Measurements from ENCODE around the gene SLC15A3. TPM values are rescaled to one million over a fixed set of nuclear protein-coding genes. Genes with fewer than 3 reads are reported as not detected.

The SLC15A3 gene
- total and polyA plus RNA-seq, 2 experiments from 2014 or later = 14.2 to 15.8 TPM

GRCh38 chr11:60919320-60919719 lies 32.7 kb downstream of the SLC15A3 start:
- Histone ChIP-seq H2AFZ (no peak overlapping the region), H4K20me1 (replicated peaks; ENCODE audit: insufficient read depth) (peaks cover 7% of the 10 kb centered on the region; the same call in 1 of the 2 replicates), H3F3A (replicated peaks; ENCODE audit: low read depth) (0 out of 2 replicates have a peak, but pooled peaks cover 6% of the 10 kb centered on the region), H3K9me2 (ENCODE audit: insufficient read depth) (no peaks in the 10 kb centered on the region), H3K79me2 (replicated peaks; ENCODE audit: insufficient read depth) (peaks cover 29% of the 10 kb centered on the region), H3K36me3 (ENCODE audit: insufficient read depth) (no peaks in the 10 kb centered on the region), H3K4me2 (no peak overlapping the region), H3K4me3 (no peak overlapping the region), H3K27me3 (ENCODE audit: insufficient read depth) (no peaks in the 10 kb centered on the region), H3K4me1 (ENCODE audit: insufficient read depth) (peaks cover 21% of the 10 kb centered on the region), H3K27ac (ENCODE audit: low read depth) (no peak overlapping the region)
- TF ChIP-seq EZH2phosphoT487 (IDR thresholded peaks at IDR 0.05; ENCODE audit: unreplicated experiment) (no peak), STAT1 (IDR thresholded peaks at IDR 0.05; ENCODE audit: unreplicated experiment) (no peak), ETS1 (IDR thresholded peaks at IDR 0.05) (no peak), ZNF331 (CRISPR knock-in tag; IDR thresholded peaks at IDR 0.05; ENCODE audit: low read depth) (no peak), CREB1 (CRISPR knock-in tag; IDR thresholded peaks at IDR 0.05; ENCODE audit: low read depth) (no peak), EZH2 (IDR thresholded peaks at IDR 0.05; ENCODE audit: low read depth, unreplicated experiment) (no peak), NANOG (IDR thresholded peaks at IDR 0.05; ENCODE audit: borderline replicate concordance) (no peak), ZNF114 (CRISPR knock-in tag; IDR thresholded peaks at IDR 0.05) (no peak), JUNB (IDR thresholded peaks at IDR 0.05; ENCODE audit: unreplicated experiment) (no peak), POLR2AphosphoS5 (IDR thresholded peaks at IDR 0.05; ENCODE audit: low read depth) (no peak)
- TF ChIP-seq, protein P1, sequence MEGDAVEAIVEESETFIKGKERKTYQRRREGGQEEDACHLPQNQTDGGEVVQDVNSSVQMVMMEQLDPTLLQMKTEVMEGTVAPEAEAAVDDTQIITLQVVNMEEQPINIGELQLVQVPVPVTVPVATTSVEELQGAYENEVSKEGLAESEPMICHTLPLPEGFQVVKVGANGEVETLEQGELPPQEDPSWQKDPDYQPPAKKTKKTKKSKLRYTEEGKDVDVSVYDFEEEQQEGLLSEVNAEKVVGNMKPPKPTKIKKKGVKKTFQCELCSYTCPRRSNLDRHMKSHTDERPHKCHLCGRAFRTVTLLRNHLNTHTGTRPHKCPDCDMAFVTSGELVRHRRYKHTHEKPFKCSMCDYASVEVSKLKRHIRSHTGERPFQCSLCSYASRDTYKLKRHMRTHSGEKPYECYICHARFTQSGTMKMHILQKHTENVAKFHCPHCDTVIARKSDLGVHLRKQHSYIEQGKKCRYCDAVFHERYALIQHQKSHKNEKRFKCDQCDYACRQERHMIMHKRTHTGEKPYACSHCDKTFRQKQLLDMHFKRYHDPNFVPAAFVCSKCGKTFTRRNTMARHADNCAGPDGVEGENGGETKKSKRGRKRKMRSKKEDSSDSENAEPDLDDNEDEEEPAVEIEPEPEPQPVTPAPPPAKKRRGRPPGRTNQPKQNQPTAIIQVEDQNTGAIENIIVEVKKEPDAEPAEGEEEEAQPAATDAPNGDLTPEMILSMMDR (conservative IDR thresholded peaks at IDR 0.05; ENCODE audit: low read depth in 2 of 2) = no peak
- TF ChIP-seq, protein P2, sequence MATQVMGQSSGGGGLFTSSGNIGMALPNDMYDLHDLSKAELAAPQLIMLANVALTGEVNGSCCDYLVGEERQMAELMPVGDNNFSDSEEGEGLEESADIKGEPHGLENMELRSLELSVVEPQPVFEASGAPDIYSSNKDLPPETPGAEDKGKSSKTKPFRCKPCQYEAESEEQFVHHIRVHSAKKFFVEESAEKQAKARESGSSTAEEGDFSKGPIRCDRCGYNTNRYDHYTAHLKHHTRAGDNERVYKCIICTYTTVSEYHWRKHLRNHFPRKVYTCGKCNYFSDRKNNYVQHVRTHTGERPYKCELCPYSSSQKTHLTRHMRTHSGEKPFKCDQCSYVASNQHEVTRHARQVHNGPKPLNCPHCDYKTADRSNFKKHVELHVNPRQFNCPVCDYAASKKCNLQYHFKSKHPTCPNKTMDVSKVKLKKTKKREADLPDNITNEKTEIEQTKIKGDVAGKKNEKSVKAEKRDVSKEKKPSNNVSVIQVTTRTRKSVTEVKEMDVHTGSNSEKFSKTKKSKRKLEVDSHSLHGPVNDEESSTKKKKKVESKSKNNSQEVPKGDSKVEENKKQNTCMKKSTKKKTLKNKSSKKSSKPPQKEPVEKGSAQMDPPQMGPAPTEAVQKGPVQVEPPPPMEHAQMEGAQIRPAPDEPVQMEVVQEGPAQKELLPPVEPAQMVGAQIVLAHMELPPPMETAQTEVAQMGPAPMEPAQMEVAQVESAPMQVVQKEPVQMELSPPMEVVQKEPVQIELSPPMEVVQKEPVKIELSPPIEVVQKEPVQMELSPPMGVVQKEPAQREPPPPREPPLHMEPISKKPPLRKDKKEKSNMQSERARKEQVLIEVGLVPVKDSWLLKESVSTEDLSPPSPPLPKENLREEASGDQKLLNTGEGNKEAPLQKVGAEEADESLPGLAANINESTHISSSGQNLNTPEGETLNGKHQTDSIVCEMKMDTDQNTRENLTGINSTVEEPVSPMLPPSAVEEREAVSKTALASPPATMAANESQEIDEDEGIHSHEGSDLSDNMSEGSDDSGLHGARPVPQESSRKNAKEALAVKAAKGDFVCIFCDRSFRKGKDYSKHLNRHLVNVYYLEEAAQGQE (IDR thresholded peaks at IDR 0.05; ENCODE audit: unreplicated experiment) = no peak
- TF ChIP-seq, protein P3, sequence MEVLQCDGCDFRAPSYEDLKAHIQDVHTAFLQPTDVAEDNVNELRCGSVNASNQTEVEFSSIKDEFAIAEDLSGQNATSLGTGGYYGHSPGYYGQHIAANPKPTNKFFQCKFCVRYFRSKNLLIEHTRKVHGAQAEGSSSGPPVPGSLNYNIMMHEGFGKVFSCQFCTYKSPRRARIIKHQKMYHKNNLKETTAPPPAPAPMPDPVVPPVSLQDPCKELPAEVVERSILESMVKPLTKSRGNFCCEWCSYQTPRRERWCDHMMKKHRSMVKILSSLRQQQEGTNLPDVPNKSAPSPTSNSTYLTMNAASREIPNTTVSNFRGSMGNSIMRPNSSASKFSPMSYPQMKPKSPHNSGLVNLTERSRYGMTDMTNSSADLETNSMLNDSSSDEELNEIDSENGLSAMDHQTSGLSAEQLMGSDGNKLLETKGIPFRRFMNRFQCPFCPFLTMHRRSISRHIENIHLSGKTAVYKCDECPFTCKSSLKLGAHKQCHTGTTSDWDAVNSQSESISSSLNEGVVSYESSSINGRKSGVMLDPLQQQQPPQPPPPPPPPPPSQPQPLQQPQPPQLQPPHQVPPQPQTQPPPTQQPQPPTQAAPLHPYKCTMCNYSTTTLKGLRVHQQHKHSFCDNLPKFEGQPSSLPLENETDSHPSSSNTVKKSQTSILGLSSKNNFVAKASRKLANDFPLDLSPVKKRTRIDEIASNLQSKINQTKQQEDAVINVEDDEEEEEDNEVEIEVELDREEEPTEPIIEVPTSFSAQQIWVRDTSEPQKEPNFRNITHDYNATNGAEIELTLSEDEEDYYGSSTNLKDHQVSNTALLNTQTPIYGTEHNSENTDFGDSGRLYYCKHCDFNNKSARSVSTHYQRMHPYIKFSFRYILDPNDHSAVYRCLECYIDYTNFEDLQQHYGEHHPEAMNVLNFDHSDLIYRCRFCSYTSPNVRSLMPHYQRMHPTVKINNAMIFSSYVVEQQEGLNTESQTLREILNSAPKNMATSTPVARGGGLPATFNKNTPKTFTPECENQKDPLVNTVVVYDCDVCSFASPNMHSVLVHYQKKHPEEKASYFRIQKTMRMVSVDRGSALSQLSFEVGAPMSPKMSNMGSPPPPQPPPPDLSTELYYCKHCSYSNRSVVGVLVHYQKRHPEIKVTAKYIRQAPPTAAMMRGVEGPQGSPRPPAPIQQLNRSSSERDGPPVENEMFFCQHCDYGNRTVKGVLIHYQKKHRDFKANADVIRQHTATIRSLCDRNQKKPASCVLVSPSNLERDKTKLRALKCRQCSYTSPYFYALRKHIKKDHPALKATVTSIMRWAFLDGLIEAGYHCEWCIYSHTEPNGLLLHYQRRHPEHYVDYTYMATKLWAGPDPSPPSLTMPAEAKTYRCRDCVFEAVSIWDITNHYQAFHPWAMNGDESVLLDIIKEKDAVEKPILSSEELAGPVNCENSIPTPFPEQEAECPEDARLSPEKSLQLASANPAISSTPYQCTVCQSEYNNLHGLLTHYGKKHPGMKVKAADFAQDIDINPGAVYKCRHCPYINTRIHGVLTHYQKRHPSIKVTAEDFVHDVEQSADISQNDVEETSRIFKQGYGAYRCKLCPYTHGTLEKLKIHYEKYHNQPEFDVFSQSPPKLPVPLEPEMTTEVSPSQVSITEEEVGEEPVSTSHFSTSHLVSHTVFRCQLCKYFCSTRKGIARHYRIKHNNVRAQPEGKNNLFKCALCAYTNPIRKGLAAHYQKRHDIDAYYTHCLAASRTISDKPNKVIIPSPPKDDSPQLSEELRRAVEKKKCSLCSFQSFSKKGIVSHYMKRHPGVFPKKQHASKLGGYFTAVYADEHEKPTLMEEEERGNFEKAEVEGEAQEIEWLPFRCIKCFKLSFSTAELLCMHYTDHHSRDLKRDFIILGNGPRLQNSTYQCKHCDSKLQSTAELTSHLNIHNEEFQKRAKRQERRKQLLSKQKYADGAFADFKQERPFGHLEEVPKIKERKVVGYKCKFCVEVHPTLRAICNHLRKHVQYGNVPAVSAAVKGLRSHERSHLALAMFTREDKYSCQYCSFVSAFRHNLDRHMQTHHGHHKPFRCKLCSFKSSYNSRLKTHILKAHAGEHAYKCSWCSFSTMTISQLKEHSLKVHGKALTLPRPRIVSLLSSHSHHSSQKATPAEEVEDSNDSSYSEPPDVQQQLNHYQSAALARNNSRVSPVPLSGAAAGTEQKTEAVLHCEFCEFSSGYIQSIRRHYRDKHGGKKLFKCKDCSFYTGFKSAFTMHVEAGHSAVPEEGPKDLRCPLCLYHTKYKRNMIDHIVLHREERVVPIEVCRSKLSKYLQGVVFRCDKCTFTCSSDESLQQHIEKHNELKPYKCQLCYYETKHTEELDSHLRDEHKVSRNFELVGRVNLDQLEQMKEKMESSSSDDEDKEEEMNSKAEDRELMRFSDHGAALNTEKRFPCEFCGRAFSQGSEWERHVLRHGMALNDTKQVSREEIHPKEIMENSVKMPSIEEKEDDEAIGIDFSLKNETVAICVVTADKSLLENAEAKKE (CRISPR knock-in tag; IDR thresholded peaks at IDR 0.05) = no peak
- Mint-ChIP-seq H3K27me3 (ENCODE audit: insufficient read depth, low read depth, poor library complexity) (peaks cover 11% of the 10 kb centered on the region), H3K36me3 (ENCODE audit: low read depth) (peaks cover 40% of the 10 kb centered on the region), H3K9me3 (no peaks in the 10 kb centered on the region; the same call in 2 of the 3 replicates), H3K27ac (no peak overlapping the region; the same call in 1 of the 2 replicates), H3K4me1 (peaks cover 29% of the 10 kb centered on the region), H3K4me3 (no peak overlapping the region)
- no peak for DNase-seq (ENCODE audit: low spot score)
- no peak for ATAC-seq
